ENCODE data around the gene PTGES3L. TPM values are rescaled to one million over a fixed set of nuclear protein-coding genes. Genes with fewer than 3 reads are reported as not detected.

The PTGES3L gene
- total and polyA plus RNA-seq, 10 donors = 0.61 to 1.8 (median 0.93) TPM; not detected in 1

- DNase-seq = no peak
- no peaks in the 10 kb centered on the region for H3K36me3 ChIP-seq
- intact Hi-C loops (cut with DNase I; ENCODE audit: low total_unique reads) = no loop called here
- no peak for TF ChIP-seq POLR2AphosphoS5 (IDR thresholded peaks at IDR 0.05)
- no peak overlapping the region for H3K27ac ChIP-seq
- peaks cover 6 to 36% (median 22%) of the 10 kb centered on the region in 6 donors for H3K4me1 ChIP-seq
- H3K27me3 ChIP-seq (replicated peaks in 1 of 7) = no peaks in the 10 kb centered on the region
- WGBS, 5 donors = 60 to 72% (median 70%) methylated on average over 5 of the region's 5 CpGs
- H3K4me3 ChIP-seq = no peak overlapping the region
- no peaks in the 10 kb centered on the region for H3K9me3 ChIP-seq
Measured at GRCh38 chr17:43026595-43026994, 46.7 kb upstream of the PTGES3L start.

- H3K27ac ChIP-seq = no peak overlapping the region
Measured at GRCh38 chr17:43025766-43026537, 46.1 kb upstream of the PTGES3L start.

DNA sequence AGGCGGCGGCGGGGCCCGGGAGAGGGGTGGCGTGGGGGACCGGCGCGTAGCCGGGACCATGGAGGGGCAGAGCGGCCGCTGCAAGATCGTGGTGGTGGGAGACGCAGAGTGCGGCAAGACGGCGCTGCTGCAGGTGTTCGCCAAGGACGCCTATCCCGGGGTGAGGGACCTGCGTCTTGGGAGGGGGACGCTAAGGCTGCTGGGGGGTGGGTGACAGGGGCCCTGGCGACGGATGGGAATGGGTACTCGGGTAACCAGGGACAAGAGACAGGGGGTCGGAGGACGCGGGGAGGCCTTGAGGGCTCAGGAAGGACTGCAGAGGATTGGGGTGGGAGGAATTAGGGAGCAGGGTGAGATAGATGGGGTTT is 45.4 kb upstream of the PTGES3L start:
- Histone ChIP-seq H3K4me3 (peak overlapping the region in 6 of 8 donors; percentile 49 to 83 (median 54)), H3K4me1 (peaks cover 7 to 50% (median 33%) of the 10 kb centered on the region in 6 donors), H3K27ac (peak overlapping the region in 1 of 8 donors; percentile 76), H3K27me3 (replicated peaks in 1 of 7) (no peaks in the 10 kb centered on the region), H3K9me3 (no peaks in the 10 kb centered on the region), H3K36me3 (no peaks in the 10 kb centered on the region)
- DNase-seq = no peak
- WGBS, 5 donors = 8 to 22% (median 10%) methylated on average over 16 to 27 of the region's 27 CpGs
- TF ChIP-seq POLR2A (IDR thresholded peaks at IDR 0.05) = no peak
- intact Hi-C loops (cut with DNase I; ENCODE audit: low total_unique reads) = no loop called here

More at GRCh38 chr17:43025766-43026537, 46.1 kb upstream of the PTGES3L start:
- H3K27me3 ChIP-seq (replicated peaks in 1 of 7) = no peaks in the 10 kb centered on the region
- no peak for DNase-seq
- TF ChIP-seq, protein P1, sequence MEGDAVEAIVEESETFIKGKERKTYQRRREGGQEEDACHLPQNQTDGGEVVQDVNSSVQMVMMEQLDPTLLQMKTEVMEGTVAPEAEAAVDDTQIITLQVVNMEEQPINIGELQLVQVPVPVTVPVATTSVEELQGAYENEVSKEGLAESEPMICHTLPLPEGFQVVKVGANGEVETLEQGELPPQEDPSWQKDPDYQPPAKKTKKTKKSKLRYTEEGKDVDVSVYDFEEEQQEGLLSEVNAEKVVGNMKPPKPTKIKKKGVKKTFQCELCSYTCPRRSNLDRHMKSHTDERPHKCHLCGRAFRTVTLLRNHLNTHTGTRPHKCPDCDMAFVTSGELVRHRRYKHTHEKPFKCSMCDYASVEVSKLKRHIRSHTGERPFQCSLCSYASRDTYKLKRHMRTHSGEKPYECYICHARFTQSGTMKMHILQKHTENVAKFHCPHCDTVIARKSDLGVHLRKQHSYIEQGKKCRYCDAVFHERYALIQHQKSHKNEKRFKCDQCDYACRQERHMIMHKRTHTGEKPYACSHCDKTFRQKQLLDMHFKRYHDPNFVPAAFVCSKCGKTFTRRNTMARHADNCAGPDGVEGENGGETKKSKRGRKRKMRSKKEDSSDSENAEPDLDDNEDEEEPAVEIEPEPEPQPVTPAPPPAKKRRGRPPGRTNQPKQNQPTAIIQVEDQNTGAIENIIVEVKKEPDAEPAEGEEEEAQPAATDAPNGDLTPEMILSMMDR (IDR thresholded peaks at IDR 0.05 in 8 of 11, conservative IDR thresholded peaks at IDR 0.05 in 3 of 11) = no peak
- TF ChIP-seq POLR2A (IDR thresholded peaks at IDR 0.05) = no peak
- no peak for TF ChIP-seq POLR2AphosphoS5 (IDR thresholded peaks at IDR 0.05)
- H3K4me1 ChIP-seq = peaks cover 6 to 43% (median 27%) of the 10 kb centered on the region in 6 donors
- peak overlapping the region in 1 of 8 donors; percentile 83 for H3K4me3 ChIP-seq
- 69 to 79% (median 74%) methylated on average over 14 to 16 of the region's 16 CpGs for WGBS, 5 donors
- no peaks in the 10 kb centered on the region for H3K9me3 ChIP-seq
- H3K36me3 ChIP-seq = no peaks in the 10 kb centered on the region
- intact Hi-C loops (cut with DNase I; ENCODE audit: low total_unique reads) = no loop called here

- 0 to 1% (median 1%) methylated on average over 17 to 61 of the region's 61 CpGs for WGBS, 5 donors
- DNase-seq = peak; percentile 91
Measured at GRCh38 chr17:43024407-43025289, 44.8 kb upstream of the PTGES3L start, which contains the start of gene RND2. TSS of gene RND2 (plus strand) at chr17:43025231. CDS start at chr17:43025348, 117 bp downstream.

More at GRCh38 chr17:43024407-43025289, 44.8 kb upstream of the PTGES3L start, which contains the start of gene RND2:
- H3K27me3 ChIP-seq (replicated peaks in 1 of 7) = no peaks in the 10 kb centered on the region
- H3K4me3 ChIP-seq = peak within 1 kb of the TSS; percentile 44 to 83 (median 54)
- H3K27ac ChIP-seq = peak within 1 kb of the TSS in 4 of 8 donors; percentile 50 to 76 (median 52)
- no peaks in the 10 kb centered on the region for H3K9me3 ChIP-seq
- intact Hi-C loops (cut with DNase I; ENCODE audit: low total_unique reads) = no loop called here
- peaks cover 13 to 56% (median 39%) of the 10 kb centered on the region in 6 donors for H3K4me1 ChIP-seq
- H3K36me3 ChIP-seq = no peaks in the 10 kb centered on the region
- TF ChIP-seq, protein P1 (IDR thresholded peaks at IDR 0.05 in 8 of 11, conservative IDR thresholded peaks at IDR 0.05 in 3 of 11) = peak; percentile 27 to 72 (median 61)
- TF ChIP-seq POLR2AphosphoS5 (IDR thresholded peaks at IDR 0.05) (peak; percentile 49 to 70 (median 60)), POLR2A (IDR thresholded peaks at IDR 0.05) (no peak)

All from spleen (tissue), 11 donors.